GM19099 (cell line): ENCODE measurements around the gene PRSS16.

Source experiments
- POLR2A ChIP-seq: IDR thresholded peaks from 3 replicates; pipeline ENCODE4 v1.6.1; 2011; ENCODE audit warnings: low read depth; ENCODE audit not compliant: insufficient read length; ENCODE audit errors: extremely low read depth

The PRSS16 gene

GRCh38 chr6:27247133-27247836 lies at the start of gene PRSS16:
Gene PRSS16, plus strand, starts transcription at chr6:27247701. Its CDS starts 37 bp downstream, at chr6:27247738.
- TF ChIP-seq POLR2A: no peak

- TF ChIP-seq POLR2A: no peak
Observed at GRCh38 chr6:27205375-27206278, 41.9 kb upstream of the PRSS16 start.

- no peak for TF ChIP-seq POLR2A
Observed at GRCh38 chr6:27206806-27207205, 40.7 kb upstream of the PRSS16 start.

GRCh38 chr6:27208042-27208441 lies 39.5 kb upstream of the PRSS16 start:
- TF ChIP-seq POLR2A: no peak

- no peak for TF ChIP-seq POLR2A
Observed at GRCh38 chr6:27209196-27209595, 38.3 kb upstream of the PRSS16 start.

- no peak for TF ChIP-seq POLR2A
Observed at GRCh38 chr6:27209659-27210269, 37.7 kb upstream of the PRSS16 start.

- TF ChIP-seq POLR2A: no peak
Observed at GRCh38 chr6:27213544-27214125, 33.9 kb upstream of the PRSS16 start.

- no peak for TF ChIP-seq POLR2A
Observed at GRCh38 chr6:27214126-27214601, 33.3 kb upstream of the PRSS16 start.

- no peak for TF ChIP-seq POLR2A
Observed at GRCh38 chr6:27216874-27217273, 30.6 kb upstream of the PRSS16 start.

GRCh38 chr6:27224729-27225128 lies 22.8 kb upstream of the PRSS16 start:
- no peak for TF ChIP-seq POLR2A

GRCh38 chr6:27228963-27229477 lies 18.5 kb upstream of the PRSS16 start:
- TF ChIP-seq POLR2A: no peak

GRCh38 chr6:27230758-27231111 lies 16.8 kb upstream of the PRSS16 start:
- TF ChIP-seq POLR2A: no peak

- no peak for TF ChIP-seq POLR2A
Observed at GRCh38 chr6:27234576-27234975, 12.9 kb upstream of the PRSS16 start.

GRCh38 chr6:27237089-27237803 lies 10.3 kb upstream of the PRSS16 start:
- TF ChIP-seq POLR2A: no peak
